ELR (cell line): ENCODE data around the gene GNAI3.
A peak's percentile ranks its signal among the peaks of the same experiment; 100 is the strongest.
"Not testable (repeated sequence)": the region's sequence is repeated elsewhere in the genome, so short reads cannot be mapped to it uniquely, and the experiment has no call there.

Source experiments
- DNase-seq: peaks from one replicate; pipeline ENCODE4 v3.0.0-alpha.2; 2015; ENCODE audit warnings: low read depth

The GNAI3 gene

DNA sequence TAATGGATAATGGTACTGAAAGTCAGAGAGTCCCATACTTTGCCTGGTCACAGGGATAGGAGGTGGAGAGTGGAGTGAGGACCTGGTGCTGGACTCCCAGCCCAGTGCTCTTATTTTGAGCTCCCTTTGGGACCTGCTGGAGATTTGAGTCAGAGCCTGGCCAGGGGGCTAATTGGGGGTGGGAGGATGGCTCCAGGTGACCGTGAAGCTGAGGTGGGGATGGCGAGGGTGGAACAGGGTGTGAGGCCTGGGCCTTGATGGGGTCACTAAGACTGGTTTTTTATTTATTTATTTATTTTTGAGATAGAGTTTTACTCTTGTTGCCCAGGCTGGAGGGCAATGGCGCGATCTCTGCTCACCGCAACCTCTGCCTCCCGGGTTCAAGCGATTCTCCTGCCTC, 89.0 kb downstream of the GNAI3 start:
- DNase-seq: no peak

DNA sequence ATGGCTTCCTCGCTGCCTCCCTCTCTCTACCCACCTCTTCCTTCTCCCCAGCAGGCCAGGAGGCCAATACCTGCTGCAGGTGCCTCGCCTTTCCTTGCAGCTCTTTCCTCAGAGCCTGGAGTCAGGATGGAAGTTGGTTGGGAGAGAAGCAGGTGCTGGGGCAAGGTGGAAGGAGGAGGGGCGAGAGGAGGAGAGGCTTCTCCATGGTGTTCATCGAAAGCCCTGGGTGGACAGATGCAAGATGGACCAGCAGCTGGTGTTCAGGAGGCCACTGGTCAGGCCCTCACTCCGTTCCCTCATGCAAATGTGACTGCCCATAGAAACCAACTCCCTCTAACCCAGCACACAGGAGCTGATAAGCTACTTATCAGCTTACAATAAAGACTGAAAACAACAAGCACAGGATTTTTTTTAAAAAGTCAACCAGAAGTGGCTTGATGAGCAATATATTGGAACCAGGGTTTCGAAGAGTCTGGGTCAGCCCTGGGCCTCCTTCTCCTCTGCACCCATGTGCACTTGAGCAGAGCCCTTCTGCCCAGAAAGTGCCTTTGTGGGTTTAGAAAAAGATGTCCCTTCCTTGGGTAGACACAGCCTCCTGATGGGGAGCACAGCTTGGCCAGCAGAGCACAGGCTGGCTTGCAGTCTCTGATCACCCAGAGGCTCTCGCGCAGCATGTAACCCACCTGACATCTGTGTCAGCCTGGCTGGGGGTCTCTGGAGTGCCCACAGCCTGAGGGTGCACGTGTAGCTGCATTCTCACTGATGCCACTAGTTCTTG, 90.8 kb downstream of the GNAI3 start:
- DNase-seq: no peak

DNA sequence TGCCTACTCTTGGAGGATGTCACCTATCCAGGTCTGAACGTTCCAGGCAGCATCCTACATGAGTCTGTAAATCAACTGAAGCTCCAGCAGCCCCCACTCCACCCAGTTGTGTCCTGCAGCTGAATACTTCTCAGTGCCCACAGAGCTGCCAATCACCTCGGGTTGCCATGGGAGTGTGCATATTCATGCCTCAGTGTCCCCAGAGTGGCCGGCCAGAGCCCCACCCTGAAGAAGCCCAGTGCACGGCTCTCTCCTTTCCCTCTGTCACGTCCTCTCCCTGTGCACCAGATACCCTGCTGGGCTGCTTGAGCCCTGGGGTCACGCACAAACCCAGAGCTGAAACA, 91.4 kb downstream of the GNAI3 start:
- no peak for DNase-seq

DNA sequence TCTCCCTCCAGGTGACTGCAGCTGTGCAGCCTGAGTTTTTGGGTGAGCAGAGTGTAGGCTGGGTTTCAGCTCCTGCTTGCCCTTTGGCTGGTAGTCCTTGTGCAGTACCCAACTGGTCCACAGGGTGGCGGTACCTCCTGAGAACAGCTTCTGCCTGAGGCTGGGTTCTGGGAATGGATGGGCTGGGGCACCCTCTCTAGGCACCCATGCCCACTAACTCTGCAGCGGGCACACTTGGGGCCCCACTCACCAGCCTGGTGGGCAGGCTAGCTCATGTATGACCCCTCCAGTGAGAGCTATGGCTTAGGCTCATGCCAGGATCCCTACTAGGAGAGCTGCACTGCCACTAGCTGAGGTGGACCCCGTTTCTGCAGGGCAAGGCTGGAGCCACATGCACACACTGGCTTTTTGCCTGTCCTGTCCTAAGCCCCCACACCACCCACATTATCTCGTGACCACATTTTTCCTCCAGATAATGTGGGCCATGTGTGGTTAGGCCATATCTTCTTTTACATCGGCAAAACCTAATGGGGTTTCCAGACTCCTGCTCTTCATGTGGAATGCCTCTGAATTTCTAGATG, 92.0 kb downstream of the GNAI3 start:
- peak; percentile 72 for DNase-seq

- DNase-seq: no peak
Observed at GRCh38 chr1:109641078-109641740, 92.8 kb downstream of the GNAI3 start.

- DNase-seq: no peak
Observed at GRCh38 chr1:109641861-109642260, 93.4 kb downstream of the GNAI3 start.

DNA sequence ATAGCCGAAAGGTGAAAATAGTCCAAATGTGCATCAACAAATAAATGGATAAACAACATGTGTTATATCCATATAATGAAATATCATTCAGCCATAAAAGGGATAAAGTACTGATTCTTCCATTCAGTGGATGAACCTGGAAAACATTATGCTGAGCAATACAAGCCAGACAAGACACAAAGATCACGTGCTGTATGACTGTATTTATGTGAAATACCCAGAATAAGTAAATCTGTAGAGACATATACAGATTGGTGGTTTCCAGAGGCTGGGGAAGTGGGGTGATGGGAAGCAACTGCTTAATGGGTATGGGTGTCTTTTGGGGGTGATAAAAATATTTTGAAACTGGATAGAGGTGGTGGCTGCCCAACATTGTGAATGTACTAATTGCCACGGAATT, 94.2 kb downstream of the GNAI3 start:
- DNase-seq: peak; percentile 32

GRCh38 chr1:109643385-109644230, 95.2 kb downstream of the GNAI3 start:
- DNase-seq: peak; percentile 77

DNA sequence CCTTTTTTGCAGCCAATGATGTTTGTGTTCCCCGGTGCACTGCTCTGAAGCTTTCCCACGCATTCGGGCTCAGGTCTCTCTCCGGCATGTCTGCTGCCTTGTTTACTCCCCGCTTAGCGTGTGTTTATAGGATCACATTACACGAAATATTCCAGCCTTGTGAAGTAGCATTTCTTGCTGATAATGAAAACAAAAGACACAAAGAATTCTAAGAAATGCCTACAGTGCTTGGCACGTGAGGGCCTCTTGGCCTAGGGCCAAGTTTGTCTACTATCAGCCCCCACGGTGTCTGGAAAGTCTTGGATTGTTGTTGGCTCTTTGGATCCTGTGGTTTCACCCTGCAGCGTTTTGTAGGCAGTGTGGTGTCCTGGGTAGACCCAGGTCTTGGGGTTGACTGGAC, 96.3 kb downstream of the GNAI3 start:
- DNase-seq: no peak

DNA sequence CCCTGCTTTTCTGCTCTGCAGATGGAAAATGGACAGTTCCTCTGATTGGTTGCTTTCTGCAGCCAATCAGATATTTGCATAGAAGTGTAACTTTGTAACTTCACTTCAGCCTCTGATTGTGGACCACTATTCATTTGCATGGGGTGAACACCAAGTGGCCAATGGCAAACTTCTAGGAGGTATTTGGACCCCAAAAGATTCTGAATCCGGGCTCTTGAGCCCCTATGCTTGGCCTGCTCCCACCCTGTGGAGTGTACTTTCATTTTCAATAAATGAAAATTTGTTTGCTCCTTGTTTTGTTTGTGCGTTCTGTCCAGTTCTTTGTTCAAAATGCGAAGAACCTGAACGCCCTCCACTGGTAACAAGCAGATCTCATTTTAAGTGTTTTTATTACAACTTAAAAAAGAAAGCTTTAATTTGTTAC, 101.1 kb downstream of the GNAI3 start:
- DNase-seq: peak; percentile 66

DNA sequence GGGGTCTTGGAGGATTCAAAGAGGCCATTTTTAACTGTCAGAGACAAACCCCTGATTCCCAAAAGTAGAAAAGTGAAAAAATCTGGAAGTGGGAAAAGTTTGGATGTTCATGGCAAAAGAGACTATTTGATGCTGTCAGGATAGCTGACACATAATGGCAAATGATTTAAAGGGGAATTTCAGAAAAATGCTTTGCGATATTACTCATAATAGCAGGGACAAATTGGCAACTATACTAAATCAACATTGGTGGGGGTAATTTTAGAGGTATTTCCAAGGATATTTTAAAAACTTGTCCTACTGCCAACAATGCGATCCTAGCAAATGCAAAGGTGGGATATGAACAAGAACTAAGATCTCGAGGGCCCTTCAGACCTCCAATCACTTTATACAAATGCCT, 102.2 kb downstream of the GNAI3 start:
- DNase-seq: peak; percentile 32

DNA sequence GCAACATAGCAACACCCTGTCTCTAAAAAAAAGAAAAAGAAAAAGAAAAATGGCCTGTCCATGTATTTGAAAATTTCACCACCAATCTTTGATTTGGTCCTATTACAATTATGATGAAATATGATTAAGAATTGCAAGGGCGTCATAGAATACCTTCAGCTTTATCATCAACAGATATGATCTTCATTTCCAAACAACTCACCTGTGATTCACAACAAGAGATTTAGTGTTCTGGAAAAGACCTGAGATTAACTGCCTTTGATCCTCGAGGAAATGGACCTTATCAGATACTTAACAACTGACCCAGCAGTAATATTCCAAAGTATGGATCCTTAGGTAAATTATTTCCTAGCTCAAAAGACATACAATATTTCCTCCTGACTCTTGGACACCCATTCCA, 104.0 kb downstream of the GNAI3 start:
- no peak for DNase-seq

- no peak for DNase-seq
Observed at GRCh38 chr1:109653306-109653705, 104.9 kb downstream of the GNAI3 start.

DNA sequence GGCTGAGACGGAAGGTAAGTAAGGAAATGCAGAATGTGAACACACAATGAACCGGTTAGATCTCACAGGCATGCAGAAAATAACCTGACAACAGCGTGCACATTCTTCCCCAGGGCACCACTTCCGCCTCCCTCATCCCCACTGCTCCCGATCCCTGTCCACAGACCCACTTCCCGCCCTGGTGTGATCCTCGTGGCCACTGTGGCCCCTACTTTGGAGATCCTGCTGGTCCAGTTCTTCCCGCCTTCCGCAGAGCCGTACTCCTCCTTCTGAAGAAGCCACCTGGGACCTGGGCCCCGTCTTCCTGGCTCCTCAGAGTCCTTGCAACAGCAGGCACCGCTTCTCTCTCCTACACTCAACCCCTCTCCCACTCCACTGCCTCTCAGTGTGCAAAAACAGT, 106.1 kb downstream of the GNAI3 start:
- no peak for DNase-seq

DNA sequence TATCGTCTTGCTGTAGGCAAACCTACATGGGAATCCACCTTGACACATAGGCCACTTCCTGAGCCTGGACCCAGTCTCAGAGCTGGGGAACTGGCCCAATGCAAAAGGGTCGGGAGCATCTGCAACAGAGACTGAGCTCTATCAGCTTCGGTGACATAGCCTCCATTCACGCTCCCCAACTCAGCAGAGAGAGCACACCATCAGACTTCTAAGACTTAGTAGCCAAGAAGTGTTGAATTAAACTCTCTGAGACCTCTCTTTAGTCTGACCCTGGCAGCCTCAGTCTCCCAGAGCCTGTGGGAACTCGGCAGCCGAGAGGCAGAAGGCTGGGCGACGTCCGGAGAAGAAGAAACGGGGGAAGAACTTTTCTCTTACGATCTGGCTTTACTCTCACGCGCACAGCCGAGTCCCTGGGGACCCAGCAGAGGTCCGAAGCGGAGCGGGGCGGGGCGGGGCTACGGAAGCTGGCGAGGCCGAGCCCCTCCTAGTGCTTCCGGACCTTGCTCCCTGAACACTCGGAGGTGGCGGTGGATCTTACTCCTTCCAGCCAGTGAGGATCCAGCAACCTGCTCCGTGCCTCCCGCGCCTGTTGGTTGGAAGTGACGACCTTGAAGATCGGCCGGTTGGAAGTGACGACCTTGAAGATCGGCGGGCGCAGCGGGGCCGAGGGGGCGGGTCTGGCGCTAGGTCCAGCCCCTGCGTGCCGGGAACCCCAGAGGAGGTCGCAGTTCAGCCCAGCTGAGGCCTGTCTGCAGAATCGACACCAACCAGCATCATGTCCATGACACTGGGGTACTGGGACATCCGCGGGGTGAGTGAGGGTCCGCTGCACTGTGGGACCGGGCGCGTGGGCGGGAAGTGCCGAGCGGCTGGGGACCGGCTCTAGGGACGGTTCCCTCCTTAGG, 107.5 kb downstream of the GNAI3 start, which contains the start of gene GSTM4:
Gene GSTM4, plus strand, starts transcription at position 485 of the 905 bp plus-strand sequence. Its CDS starts 291 bp downstream, at position 776.
- peak; percentile 76 for DNase-seq

GRCh38 chr1:109657395-109657794, 109.0 kb downstream of the GNAI3 start:
- no peak for DNase-seq

GRCh38 chr1:109657970-109658369, 109.6 kb downstream of the GNAI3 start:
- DNase-seq: no peak

- DNase-seq: no peak
Observed at GRCh38 chr1:109658533-109659042, 110.2 kb downstream of the GNAI3 start.

DNA sequence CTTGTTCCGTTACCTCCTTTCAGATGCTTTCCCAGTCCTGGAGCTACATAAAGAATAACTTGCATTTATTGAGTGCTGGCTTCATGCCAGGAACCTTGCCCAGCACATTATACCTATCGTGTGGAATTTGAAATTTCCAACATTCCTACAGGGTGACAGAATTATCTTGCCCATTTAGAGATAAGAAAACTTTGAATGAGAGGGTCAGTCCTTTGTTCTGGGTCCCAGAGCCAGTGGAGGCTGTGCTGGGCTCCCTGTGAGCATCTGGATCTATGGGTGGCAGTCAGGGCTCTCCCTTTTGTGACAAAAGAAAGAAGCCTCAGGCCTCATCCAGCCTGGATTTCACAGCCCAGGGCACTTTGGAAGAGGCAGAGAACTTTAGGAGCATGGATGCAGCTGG, 110.7 kb downstream of the GNAI3 start:
- no peak for DNase-seq

DNA sequence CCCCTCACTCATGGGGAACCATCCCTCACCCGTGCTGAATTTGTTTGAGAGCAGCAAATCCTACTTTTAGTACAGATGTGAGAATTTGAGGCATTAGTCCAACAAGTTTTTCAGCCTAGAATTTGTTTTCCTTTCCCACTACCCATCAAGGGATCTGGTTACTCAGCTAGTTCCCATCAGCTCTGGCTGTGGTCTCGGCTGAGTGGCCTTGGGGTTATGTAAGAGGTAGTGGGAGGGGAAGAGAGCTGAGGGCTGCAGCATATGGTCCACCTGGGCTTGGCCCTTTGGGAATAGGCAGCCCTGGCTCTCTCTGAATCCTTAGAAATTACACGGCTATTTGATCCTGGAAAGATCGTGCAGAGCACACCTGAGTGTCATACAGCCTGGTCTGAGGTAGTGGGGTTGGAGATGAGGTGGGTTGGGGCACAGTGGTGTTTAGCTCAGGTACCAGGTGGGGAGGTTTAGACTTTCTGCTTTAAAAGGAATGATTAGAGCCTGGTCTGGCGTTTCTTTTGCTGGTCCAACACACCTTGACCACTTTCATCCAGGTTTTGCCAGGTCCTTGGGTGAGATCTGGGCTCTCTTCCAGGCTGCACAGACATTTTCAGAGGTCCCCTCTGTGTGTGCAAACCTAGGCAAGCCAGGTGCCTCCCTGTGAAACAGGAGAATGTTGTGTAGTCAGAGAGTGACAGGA, 111.7 kb downstream of the GNAI3 start:
- DNase-seq: no peak

GRCh38 chr1:109660691-109661026, 112.2 kb downstream of the GNAI3 start:
- DNase-seq: not testable (repeated sequence)
